GM18520 (cell line): Measurements from ENCODE around the gene COBL.
"Not testable (repeated sequence)": the region's sequence is repeated elsewhere in the genome, so short reads cannot be mapped to it uniquely, and the experiment has no call there.

Experiments used
- ATAC-seq: cut with Tn5 transposase; IDR thresholded peaks from one replicate; pipeline ENCODE4 v1.9.1; 2021; ENCODE audit not compliant: unreplicated experiment

The COBL gene

DNA sequence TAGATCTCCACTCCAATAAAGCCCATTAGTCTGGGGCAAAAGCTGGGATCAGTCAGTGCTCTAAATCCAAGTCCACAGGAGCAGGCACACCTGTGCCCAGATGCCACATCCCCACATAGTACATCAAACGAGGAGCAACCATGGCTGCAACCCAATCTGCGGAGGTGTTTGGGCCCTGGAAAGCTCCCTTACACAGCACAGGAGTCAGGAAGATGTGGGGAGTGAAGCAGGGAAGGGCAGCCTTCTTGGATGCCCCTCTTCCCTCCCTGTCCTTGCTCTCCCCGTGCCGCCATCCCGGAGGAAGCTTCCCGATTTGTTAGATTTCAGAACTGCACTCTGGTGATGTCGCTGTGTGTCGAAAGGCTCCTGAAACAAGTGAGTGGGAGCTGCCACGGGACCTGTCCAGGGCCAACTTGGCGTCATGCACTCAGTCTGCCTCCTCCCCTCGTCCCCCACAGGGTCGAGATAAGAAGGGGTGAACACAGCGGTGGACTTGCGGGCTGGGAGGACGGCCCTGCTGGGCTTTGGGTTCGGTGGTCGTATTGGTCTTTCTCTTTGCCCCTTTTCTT lies 303.3 kb downstream of the COBL start:
- ATAC-seq = no peak

GRCh38 chr7:51012569-51013217 lies 303.9 kb downstream of the COBL start:
- ATAC-seq = no peak

DNA sequence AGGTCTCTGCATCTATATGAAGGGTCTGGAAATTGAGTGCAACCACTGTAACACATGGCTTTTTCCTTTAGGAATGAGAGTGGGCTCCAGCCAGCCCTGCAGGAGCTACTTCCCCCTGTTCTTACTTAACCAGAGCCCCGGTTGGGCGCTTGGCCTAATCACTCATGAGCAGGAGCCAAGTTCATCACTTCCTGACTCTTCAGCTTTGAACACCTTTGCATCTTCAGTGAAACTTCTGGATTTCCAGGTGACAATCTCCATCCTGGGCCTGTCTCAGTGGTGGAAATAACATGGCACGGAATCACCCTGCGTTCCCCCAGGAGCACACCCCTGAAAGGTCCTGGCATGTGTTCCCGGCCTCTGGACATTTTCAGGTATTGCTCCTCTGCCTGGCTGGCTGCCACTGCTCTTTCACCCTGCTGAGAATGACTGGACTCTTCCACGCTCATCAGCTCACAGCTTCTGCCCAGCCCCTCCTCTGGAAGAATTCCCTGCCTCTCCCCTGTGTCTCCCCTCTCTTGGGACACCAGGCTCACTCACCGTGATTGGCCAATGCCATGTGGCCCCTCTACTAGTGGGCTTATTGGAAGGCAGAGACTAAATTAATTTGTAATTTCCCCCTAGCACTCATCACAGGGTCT lies 304.8 kb downstream of the COBL start:
- ATAC-seq = no peak

DNA sequence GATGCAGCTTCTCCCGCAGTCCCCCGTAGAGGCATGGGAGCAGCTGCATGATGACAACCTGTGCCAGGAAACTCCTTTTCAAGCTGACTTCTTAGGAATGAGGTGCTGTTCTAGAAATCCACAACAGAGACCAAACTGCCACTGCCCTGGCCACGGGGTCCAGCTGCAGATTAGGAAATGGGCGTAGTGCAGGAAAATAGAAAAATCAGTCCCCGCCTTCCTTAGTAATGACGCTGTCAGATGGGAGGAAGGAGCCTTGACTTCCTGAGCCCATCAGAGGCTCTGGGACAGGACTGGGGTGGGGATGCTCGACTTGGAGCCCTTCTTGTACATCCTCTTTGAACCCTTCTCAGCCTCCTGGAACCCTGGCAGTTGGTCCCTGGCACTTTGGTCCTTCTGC lies 306.1 kb downstream of the COBL start:
- ATAC-seq = no peak

DNA sequence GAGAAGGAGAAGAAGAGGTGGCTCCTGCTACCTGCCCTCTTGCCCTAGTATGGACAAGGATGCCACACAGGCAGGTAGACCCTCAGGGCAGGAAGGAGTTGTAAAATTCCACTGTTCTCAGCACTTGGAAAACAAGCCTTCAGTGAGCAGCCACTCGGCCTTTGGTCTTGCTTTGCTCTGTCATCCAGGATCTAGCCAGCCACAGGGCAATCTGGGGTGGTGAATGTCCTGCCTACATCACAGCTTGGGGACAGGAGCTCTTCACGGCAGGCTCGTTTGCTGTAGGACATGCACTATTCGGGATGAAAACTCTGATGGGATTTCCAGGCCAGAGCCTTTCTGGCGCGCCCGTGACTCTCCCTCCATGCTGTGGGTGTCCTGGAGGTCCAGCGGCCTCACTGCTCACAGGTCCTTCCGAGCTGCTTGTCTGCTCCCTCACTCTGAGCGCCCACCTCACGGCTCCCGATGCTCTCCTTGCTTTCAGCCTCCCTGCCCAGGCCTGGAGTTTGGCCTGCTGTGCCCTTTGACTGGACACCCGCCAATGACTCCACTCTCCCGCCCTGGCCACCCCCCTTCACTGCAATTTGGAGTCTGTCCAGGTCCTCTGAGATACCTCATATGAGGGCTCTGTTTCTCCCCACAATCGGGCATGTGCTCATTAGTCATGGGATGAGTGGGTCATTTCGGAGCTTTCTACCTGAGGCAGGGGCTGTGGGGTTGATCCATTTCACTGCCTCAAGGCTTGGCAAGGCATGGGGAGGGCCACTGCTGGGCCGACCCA lies 306.7 kb downstream of the COBL start:
- no peak for ATAC-seq

- no peak for ATAC-seq
Observed at GRCh38 chr7:51007551-51008505, 308.8 kb downstream of the COBL start.

GRCh38 chr7:51006483-51007235 lies 309.9 kb downstream of the COBL start:
- ATAC-seq = no peak

- no peak for ATAC-seq
Observed at GRCh38 chr7:51005074-51005473, 311.5 kb downstream of the COBL start.

DNA sequence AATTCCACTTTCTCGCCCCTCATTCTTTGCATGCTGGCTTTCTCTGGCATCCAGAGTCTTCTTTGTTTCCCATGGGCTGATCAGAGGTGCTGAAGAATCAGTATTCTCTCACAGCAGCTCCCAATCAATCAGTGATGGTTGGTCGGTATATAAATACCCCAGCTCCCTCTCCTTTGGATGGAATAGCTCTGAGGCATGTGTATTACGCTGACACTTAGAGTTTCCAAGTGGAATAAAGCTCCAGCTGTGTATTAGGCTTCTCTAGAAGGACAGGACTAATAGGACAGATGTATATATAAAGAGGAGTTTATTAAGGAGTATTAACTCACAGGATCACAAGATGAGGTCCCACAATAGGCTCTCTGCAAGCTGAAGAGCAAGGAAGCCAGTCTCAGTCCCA lies 315.7 kb downstream of the COBL start:
- no peak for ATAC-seq

- ATAC-seq = no peak
Observed at GRCh38 chr7:50994753-50995319, 321.8 kb downstream of the COBL start.

DNA sequence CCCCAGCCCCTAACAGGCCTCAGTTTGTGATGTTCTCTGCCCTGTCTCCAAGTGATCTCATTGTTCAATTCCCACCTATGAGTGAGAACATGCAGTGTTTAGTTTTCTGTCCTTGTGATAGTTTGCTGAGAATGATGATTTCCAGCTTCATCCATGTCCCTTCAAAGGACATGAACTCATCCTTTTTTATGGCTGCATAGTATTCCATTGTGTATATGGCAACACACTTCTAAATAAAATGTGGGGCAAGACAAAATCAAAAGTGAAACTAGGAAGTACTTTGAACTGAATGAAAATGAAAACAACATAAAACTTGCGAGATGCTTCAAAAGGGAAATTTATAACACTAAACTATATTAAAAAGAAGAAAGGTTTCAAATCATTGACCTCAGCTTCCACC lies 326.4 kb downstream of the COBL start:
- ATAC-seq = not testable (repeated sequence)

DNA sequence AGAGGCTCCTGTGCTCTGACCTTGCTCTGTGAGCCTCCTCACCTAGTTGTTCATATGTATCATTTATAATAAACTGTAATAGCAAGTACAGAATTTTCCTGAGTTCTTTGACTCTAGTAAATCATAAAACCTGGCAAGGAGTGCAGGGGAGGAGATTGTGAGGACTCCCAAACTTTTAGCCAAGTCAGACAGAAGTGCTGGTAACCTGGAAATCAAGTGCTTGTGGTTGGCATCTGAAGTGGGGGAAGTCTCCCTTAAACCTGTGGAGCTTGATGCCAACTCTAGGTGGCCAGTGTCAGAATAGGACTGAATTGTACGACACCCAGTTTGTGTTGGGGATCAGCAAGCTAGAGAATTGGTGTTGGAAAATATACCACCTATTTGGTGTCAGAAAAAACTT lies 327.6 kb downstream of the COBL start:
- no peak for ATAC-seq

GRCh38 chr7:50988465-50988864 lies 328.1 kb downstream of the COBL start:
- ATAC-seq = no peak

DNA sequence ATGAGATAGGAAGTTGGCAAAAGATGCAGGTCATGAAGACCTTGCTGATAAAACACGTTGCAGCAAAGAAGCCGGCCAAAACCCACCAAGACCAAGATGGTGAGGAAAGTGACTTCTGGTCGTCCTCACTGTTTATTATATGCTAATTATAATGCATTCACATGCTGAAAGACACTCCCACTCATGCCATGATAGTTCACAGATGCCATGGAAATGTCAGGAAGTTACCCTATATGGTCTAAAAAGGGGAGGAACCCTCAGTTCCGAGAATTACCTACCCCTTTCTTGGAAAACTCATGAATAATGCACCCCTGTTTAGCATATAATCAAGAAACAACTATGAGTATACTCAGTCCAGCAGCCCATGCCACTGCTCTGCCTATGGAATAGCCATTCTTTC lies 331.5 kb downstream of the COBL start:
- ATAC-seq = no peak

DNA sequence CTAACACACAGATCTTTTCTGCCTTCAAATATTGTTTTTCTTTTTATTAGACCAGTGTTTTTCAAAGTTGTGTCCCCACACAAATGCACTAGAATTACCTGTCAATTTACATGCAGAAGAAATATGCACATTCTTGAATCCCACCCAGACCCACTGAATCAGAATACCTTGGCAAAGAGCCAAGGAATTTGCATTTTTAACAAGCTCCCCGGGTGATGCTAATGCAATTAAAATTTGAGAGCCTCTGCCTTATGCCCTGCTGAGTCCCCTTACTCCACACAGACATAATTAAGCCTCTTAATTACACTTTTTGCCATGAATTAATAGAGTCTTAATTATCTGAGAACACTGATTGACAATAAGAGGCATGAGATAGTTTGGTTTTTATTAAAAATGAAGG lies 332.8 kb downstream of the COBL start:
- no peak for ATAC-seq

DNA sequence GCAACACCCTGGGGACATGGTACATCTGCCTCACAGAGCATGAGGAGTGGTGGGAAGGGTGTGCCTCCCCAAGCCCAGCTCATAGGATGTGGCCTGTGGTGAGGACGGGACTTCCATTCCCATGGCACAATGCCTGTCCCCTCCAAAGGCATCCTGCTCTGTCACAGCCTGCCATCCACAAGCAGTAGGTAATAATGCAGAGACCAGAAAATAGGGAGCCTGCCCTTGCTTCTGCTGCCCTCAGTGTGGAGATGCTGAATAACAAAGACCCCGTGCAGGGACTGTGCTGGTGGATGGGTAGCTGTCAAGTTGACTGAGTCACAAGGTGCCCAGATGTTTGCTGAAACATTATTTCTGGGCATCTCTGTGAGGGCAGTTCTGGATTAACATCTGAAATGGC lies 334.0 kb downstream of the COBL start:
- ATAC-seq = no peak

DNA sequence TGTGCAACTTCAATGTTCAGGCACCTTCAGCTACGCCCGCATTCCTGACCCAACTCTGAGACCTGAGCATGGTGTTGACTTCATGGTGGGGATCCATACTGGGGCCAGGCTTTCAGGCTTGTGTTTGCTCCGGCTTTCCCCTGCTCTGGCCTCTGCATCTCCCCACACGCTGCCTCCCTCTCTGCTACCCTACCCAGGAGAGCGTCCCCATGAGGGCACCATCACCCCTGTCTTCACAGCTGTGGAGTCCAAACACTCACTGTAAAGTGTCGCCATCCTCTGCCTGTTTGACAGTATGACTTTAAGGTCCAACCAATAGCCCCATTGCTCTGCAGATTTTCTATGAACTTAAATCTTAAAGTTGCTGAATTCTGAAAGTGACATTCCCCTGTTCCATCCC lies 334.9 kb downstream of the COBL start:
- ATAC-seq = no peak

DNA sequence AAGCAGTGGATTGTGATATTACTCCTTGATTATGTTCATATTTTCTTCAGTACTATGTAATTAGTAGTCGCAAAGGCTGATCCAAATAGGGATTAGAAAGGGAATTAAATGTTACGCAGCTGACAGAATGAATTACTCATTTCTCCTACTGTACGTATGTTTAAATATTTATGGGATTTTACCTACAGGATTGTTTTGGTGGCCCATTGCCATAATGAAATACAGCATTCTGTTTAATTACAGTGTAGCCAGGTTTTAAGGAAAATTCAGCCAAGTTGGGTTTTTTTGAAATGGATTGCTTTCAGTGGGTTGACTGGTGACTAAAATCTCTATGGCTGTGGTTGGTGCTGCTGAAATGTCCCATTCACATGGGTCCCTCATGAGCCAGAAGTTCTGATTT lies 336.2 kb downstream of the COBL start:
- no peak for ATAC-seq

- no peak for ATAC-seq
Observed at GRCh38 chr7:50978633-50979215, 337.9 kb downstream of the COBL start.
